OCI-LY1 (cell line): ENCODE results near the gene BMPR1A.

Experiments used
- CTCF ChIP-seq: fragments of 200-600 bp; sonication (generic), shearing (Covaris generic); IDR thresholded peaks from 2 replicates; pipeline ENCODE4 v1.5.1; 2017; ENCODE audit warnings: mild to moderate bottlenecking, antibody characterized with exemption, low read length, moderate library complexity, mixed read lengths
- EZH2 ChIP-seq: fragments of 200-600 bp; sonication (generic), shearing (Covaris generic); IDR thresholded peaks from 2 replicates; pipeline ENCODE4 v1.8.0; 2017; ENCODE audit warnings: borderline replicate concordance, mixed run types, mild to moderate bottlenecking, antibody characterized with exemption, low read length, moderate library complexity, mixed read lengths

- TF ChIP-seq CTCF (no peak), EZH2 (no peak)
These were observed 95.1 kb downstream of the BMPR1A start for GRCh38 chr10:86851328-86852207.
